Adrenal gland (tissue), 5 donors: ENCODE data around the gene JAML.

ENCODE experiments used
- POLR2A ChIP-seq, 2 donors: fragments of 450-650 bp; IDR thresholded peaks; one replicate each; pipeline ENCODE4 v1.6.1; 2017; ENCODE audit warnings: antibody characterized with exemption in 2 of 2, mild to moderate bottlenecking in 2 of 2, moderate library complexity in 1 of 2
- TF ChIP-seq, protein P1 (sequence below), 6 experiments: fragments of 450-650 bp in 4 of 6; fragments of 200-600 bp in 2 of 6; sonication (generic) in 1 of 6; IDR thresholded peaks; 1 replicate in 5 of 6; 2 replicates in 1 of 6; pipeline versions ENCODE4 v1.5.1 to v1.8.0; 2016 to 2021; ENCODE audit warnings: antibody characterized with exemption in 6 of 6, mild to moderate bottlenecking in 2 of 6, moderate library complexity in 1 of 6
- donor health status: DM: no; HTN: no; CAD: no.

DNA sequence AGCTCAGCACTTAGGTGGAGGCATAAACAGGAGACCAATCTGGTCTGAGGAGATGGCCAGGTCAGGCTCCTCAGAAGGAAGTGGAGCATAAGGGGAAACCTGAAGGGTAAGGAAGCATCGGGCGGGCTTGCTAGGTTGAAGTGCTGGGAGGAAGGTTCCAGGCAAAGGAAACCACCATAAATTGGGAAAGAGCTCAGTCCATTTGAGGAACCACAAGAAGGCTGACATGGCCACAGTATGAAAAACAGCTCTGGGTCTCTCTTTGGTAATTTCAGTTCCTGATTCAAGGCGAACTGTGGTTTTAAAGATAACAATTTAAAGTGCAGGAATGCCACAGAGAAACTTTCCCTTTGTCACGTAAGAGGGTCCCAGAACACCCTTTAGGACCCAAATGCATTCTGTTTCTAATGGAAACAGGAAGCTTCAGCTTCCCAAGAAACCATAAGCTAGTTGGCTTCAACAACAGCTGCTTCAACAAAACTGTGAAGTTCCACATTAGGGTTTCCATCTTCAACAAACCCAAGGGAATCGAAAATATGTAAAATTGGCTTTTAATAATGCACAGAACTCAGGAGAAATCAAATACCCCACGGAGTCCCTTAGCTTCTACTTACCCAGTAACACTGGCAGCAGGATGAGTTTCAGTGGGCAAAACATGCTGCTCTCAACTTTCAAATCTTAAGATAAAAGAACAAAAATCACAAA lies 10.4 kb downstream of the JAML start:
- TF ChIP-seq, protein P1, sequence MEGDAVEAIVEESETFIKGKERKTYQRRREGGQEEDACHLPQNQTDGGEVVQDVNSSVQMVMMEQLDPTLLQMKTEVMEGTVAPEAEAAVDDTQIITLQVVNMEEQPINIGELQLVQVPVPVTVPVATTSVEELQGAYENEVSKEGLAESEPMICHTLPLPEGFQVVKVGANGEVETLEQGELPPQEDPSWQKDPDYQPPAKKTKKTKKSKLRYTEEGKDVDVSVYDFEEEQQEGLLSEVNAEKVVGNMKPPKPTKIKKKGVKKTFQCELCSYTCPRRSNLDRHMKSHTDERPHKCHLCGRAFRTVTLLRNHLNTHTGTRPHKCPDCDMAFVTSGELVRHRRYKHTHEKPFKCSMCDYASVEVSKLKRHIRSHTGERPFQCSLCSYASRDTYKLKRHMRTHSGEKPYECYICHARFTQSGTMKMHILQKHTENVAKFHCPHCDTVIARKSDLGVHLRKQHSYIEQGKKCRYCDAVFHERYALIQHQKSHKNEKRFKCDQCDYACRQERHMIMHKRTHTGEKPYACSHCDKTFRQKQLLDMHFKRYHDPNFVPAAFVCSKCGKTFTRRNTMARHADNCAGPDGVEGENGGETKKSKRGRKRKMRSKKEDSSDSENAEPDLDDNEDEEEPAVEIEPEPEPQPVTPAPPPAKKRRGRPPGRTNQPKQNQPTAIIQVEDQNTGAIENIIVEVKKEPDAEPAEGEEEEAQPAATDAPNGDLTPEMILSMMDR (IDR thresholded peaks at IDR 0.05), result no peak
- TF ChIP-seq POLR2A (IDR thresholded peaks at IDR 0.05), result no peak
